ENCODE measurements around the gene KRT27. TPM values are rescaled to one million over a fixed set of nuclear protein-coding genes. Genes with fewer than 3 reads are reported as not detected.

The KRT27 gene
- total RNA-seq, 1 donor from 2014 or later, result not detected

- Mint-ChIP-seq H3K27ac (ENCODE audit: unreplicated experiment) (no peak overlapping the region), H3K4me1 (peaks cover 4% of the 10 kb centered on the region), H3K36me3 (ENCODE audit: low read depth) (peaks cover 12% of the 10 kb centered on the region), H3K27me3 (ENCODE audit: low read depth) (peaks cover 61% of the 10 kb centered on the region), H3K4me3 (no peak overlapping the region), H3K9me3 (no peaks in the 10 kb centered on the region)
- DNase-seq (ENCODE audit: low read depth, low spot score), result no peak
- TF ChIP-seq CTCF (conservative IDR thresholded peaks at IDR 0.05), result no peak
Observed at GRCh38 chr17:40824015-40824832, 41.9 kb upstream of the KRT27 start.

GRCh38 chr17:40822132-40822812 lies 39.9 kb upstream of the KRT27 start, which contains the start of gene KRT10:
Gene KRT10 (minus strand): TSS chr17:40822614. CDS start chr17:40822585, 29 bp downstream.
- Mint-ChIP-seq H3K9me3 (peaks cover 3% of the 10 kb centered on the region), H3K36me3 (ENCODE audit: low read depth) (peaks cover 20% of the 10 kb centered on the region), H3K27me3 (ENCODE audit: low read depth) (peaks cover 53% of the 10 kb centered on the region), H3K4me1 (peaks cover 14% of the 10 kb centered on the region), H3K4me3 (no peak within 1 kb of the TSS), H3K27ac (ENCODE audit: unreplicated experiment) (no peak within 1 kb of the TSS)
- no peak for TF ChIP-seq CTCF (conservative IDR thresholded peaks at IDR 0.05)
- DNase-seq (ENCODE audit: low read depth, low spot score), result no peak

GRCh38 chr17:40821536-40821935 lies 39.2 kb upstream of the KRT27 start:
- Mint-ChIP-seq H3K27ac (ENCODE audit: unreplicated experiment) (no peak overlapping the region), H3K4me1 (peaks cover 15% of the 10 kb centered on the region), H3K36me3 (ENCODE audit: low read depth) (peaks cover 27% of the 10 kb centered on the region), H3K27me3 (ENCODE audit: low read depth) (peaks cover 45% of the 10 kb centered on the region), H3K9me3 (peaks cover 8% of the 10 kb centered on the region), H3K4me3 (no peak overlapping the region)
- no peak for TF ChIP-seq CTCF (conservative IDR thresholded peaks at IDR 0.05)
- DNase-seq (ENCODE audit: low read depth, low spot score), result no peak

- H3K9me3 Mint-ChIP-seq, result peaks cover 10% of the 10 kb centered on the region
- H3K4me1 Mint-ChIP-seq, result peaks cover 15% of the 10 kb centered on the region
- TF ChIP-seq CTCF (conservative IDR thresholded peaks at IDR 0.05), result no peak
- no peak for DNase-seq (ENCODE audit: low read depth, low spot score)
- H3K4me3 Mint-ChIP-seq, result peak overlapping the region; percentile 88
- no peak overlapping the region for H3K27ac Mint-ChIP-seq (ENCODE audit: unreplicated experiment)
- peaks cover 38% of the 10 kb centered on the region for H3K27me3 Mint-ChIP-seq (ENCODE audit: low read depth)
- peaks cover 25% of the 10 kb centered on the region for H3K36me3 Mint-ChIP-seq (ENCODE audit: low read depth)
Observed at GRCh38 chr17:40820228-40820838, 38.0 kb upstream of the KRT27 start.

GRCh38 chr17:40819528-40820125 lies 37.3 kb upstream of the KRT27 start:
- Mint-ChIP-seq H3K9me3 (peaks cover 11% of the 10 kb centered on the region), H3K4me1 (peaks cover 15% of the 10 kb centered on the region), H3K36me3 (ENCODE audit: low read depth) (peaks cover 25% of the 10 kb centered on the region), H3K4me3 (peak overlapping the region; percentile 88), H3K27me3 (ENCODE audit: low read depth) (peaks cover 35% of the 10 kb centered on the region), H3K27ac (ENCODE audit: unreplicated experiment) (peak overlapping the region; percentile 19)
- DNase-seq (ENCODE audit: low read depth, low spot score), result no peak
- TF ChIP-seq CTCF (conservative IDR thresholded peaks at IDR 0.05), result no peak
